ENCODE measurements around the gene STOML2. TPM values are rescaled to one million over a fixed set of nuclear protein-coding genes. Genes with fewer than 3 reads are reported as not detected.

The STOML2 gene
- total and polyA plus RNA-seq, 12 donors: 47.9 to 186 (median 137) TPM

- intact Hi-C loops (cut with DNase I): no loop called here
- TF ChIP-seq, protein P1, sequence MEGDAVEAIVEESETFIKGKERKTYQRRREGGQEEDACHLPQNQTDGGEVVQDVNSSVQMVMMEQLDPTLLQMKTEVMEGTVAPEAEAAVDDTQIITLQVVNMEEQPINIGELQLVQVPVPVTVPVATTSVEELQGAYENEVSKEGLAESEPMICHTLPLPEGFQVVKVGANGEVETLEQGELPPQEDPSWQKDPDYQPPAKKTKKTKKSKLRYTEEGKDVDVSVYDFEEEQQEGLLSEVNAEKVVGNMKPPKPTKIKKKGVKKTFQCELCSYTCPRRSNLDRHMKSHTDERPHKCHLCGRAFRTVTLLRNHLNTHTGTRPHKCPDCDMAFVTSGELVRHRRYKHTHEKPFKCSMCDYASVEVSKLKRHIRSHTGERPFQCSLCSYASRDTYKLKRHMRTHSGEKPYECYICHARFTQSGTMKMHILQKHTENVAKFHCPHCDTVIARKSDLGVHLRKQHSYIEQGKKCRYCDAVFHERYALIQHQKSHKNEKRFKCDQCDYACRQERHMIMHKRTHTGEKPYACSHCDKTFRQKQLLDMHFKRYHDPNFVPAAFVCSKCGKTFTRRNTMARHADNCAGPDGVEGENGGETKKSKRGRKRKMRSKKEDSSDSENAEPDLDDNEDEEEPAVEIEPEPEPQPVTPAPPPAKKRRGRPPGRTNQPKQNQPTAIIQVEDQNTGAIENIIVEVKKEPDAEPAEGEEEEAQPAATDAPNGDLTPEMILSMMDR (IDR thresholded peaks at IDR 0.05): no peak
- no peak for TF ChIP-seq POLR2A (IDR thresholded peaks at IDR 0.05)
- Histone ChIP-seq H3K9me3 (replicated peaks in 1 of 3) (no peaks in the 10 kb centered on the region), H3K27ac (no peak overlapping the region), H3K4me3 (no peak overlapping the region), H3K27me3 (no peaks in the 10 kb centered on the region), H3K36me3 (replicated peaks in 1 of 2) (no peaks in the 10 kb centered on the region), H3K4me1 (replicated peaks in 1 of 2) (no peaks in the 10 kb centered on the region)
- DNase-seq: no peak
- 80 to 91% (median 88%) methylated on average over 2 of the region's 2 CpGs for WGBS, 4 donors
These were observed 37.2 kb upstream of the STOML2 start for GRCh38 chr9:35140093-35140492.

DNA sequence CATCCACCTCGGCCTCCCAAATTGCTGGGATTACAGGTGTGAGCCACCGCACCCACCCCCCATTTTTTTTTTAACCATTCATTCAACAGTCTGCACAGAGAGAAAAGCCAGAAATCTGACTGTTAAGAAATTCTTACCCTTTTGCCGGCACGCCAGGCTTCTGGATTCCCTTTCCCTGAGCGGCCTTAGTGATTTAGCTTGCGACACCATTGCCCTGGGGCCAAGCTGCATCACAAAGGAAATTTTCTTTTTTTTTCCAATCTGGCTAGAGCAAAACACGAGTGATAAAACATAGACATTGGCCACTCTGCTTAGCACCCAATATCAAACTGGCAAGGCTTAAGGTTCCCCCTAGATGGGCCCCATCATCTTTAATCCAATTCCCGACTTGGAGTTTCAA is 33.9 kb upstream of the STOML2 start:
- intact Hi-C loops (cut with DNase I): no loop called here
- TF ChIP-seq, protein P1 (IDR thresholded peaks at IDR 0.05): no peak
- TF ChIP-seq POLR2A (IDR thresholded peaks at IDR 0.05): no peak
- 76 to 83% (median 79%) methylated on average over 8 of the region's 8 CpGs for WGBS, 4 donors
- no peak overlapping the region for H3K4me3 ChIP-seq
- H3K9me3 ChIP-seq (replicated peaks in 1 of 3): no peaks in the 10 kb centered on the region
- H3K4me1 ChIP-seq (replicated peaks in 1 of 2): no peaks in the 10 kb centered on the region
- no peak for DNase-seq
- no peak overlapping the region for H3K27ac ChIP-seq
- H3K27me3 ChIP-seq: no peaks in the 10 kb centered on the region
- no peaks in the 10 kb centered on the region for H3K36me3 ChIP-seq (replicated peaks in 1 of 2)

DNA sequence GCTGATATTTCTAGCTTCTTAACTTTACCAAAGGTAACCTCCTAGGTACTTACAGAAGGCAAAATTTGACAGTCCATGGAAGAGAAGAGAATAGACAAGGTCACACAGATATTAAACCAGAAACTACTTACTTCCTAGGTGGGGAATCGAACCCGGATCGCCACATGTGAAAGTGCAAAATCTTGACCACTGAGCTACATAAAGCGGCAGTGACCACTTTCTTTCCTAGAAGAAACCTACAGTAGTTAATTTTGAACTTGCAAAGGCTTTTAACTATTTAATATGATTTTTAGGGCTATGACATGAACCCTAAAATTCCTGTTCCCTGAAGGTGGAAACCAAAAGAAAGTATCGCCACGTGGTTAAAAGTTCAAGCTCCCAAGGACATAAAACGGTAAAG is 33.1 kb upstream of the STOML2 start:
- DNase-seq: no peak
- Histone ChIP-seq H3K36me3 (replicated peaks in 1 of 2) (no peaks in the 10 kb centered on the region), H3K4me1 (replicated peaks in 1 of 2) (no peaks in the 10 kb centered on the region), H3K27me3 (no peaks in the 10 kb centered on the region), H3K4me3 (no peak overlapping the region), H3K27ac (no peak overlapping the region), H3K9me3 (replicated peaks in 1 of 3) (no peaks in the 10 kb centered on the region)
- WGBS, 4 donors: 74 to 77% (median 76%) methylated on average over 7 of the region's 7 CpGs
- TF ChIP-seq POLR2A (IDR thresholded peaks at IDR 0.05): no peak
- TF ChIP-seq, protein P1 (IDR thresholded peaks at IDR 0.05): no peak
- intact Hi-C loops (cut with DNase I): no loop called here

DNA sequence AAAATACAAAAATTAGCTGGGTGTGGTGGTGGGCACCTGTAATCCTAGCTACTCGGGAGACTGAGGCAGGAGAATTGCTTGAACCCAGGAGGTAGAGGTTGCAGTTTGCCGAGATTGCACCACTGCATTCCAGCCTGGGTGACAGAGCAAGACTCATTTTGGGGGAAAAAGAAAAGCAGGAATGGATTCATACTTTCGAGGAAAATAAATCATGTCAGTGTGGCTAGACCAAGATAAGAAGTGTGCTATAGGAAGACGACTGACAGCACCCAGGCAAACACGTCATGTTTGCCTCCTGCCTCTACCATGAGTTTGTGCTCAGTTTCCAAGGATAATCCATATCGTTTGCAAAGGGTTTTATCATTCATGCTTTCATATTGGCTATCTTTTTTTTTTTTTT is 32.0 kb upstream of the STOML2 start:
- no peaks in the 10 kb centered on the region for H3K4me1 ChIP-seq (replicated peaks in 1 of 2)
- H3K27me3 ChIP-seq: no peaks in the 10 kb centered on the region
- H3K27ac ChIP-seq: no peak overlapping the region
- TF ChIP-seq, protein P1 (IDR thresholded peaks at IDR 0.05): no peak
- TF ChIP-seq POLR2A (IDR thresholded peaks at IDR 0.05): no peak
- no peak for DNase-seq
- no peak overlapping the region for H3K4me3 ChIP-seq
- WGBS, 4 donors: 76 to 89% (median 86%) methylated on average over 6 of the region's 6 CpGs
- H3K9me3 ChIP-seq (replicated peaks in 1 of 3): no peaks in the 10 kb centered on the region
- intact Hi-C loops (cut with DNase I): no loop called here
- no peaks in the 10 kb centered on the region for H3K36me3 ChIP-seq (replicated peaks in 1 of 2)
